ENCODE measurements around the gene DIPK1C. TPM values are rescaled to one million over a fixed set of nuclear protein-coding genes. Genes with fewer than 3 reads are reported as not detected.

DIPK1C gene
- total and polyA plus RNA-seq, 9 donors = 6.1 to 18.1 (median 13.2) TPM

- whole genome bisulfite sequencing (ENCODE audit: insufficient coverage) = 84% methylated on average over 8 of the region's 8 CpGs
- Histone ChIP-seq H3K27ac (ENCODE audit: low read length) (no peak overlapping the region), H3K4me3 (ENCODE audit: low read length) (no peak overlapping the region), H3K27me3 (ENCODE audit: control insufficient read depth, insufficient read depth, low read length) (peaks cover 11% of the 10 kb centered on the region), H3K4me1 (ENCODE audit: control insufficient read depth, insufficient read depth, low read length) (peaks cover 10% of the 10 kb centered on the region), H3K36me3 (ENCODE audit: control insufficient read depth, insufficient read depth, low read length) (no peaks in the 10 kb centered on the region), H3K9me3 (replicated peaks; ENCODE audit: control insufficient read depth, low read depth, low read length) (peaks cover 3% of the 10 kb centered on the region)
- no peak for DNase-seq
These were observed 31.8 kb upstream of the DIPK1C start for GRCh38 chr18:74488864-74489263.

- WGBS (ENCODE audit: insufficient coverage) = 100% methylated on average over 1 of the region's 8 CpGs
- DNase-seq = no peak
- Histone ChIP-seq H3K4me3 (ENCODE audit: low read length) (no peak overlapping the region), H3K27ac (ENCODE audit: low read length) (no peak overlapping the region), H3K4me1 (ENCODE audit: control insufficient read depth, insufficient read depth, low read length) (peaks cover 10% of the 10 kb centered on the region), H3K9me3 (replicated peaks; ENCODE audit: control insufficient read depth, low read depth, low read length) (peaks cover 3% of the 10 kb centered on the region), H3K27me3 (ENCODE audit: control insufficient read depth, insufficient read depth, low read length) (peaks cover 11% of the 10 kb centered on the region), H3K36me3 (ENCODE audit: control insufficient read depth, insufficient read depth, low read length) (no peaks in the 10 kb centered on the region)
These were observed 31.2 kb upstream of the DIPK1C start for GRCh38 chr18:74488354-74488753.

DNA sequence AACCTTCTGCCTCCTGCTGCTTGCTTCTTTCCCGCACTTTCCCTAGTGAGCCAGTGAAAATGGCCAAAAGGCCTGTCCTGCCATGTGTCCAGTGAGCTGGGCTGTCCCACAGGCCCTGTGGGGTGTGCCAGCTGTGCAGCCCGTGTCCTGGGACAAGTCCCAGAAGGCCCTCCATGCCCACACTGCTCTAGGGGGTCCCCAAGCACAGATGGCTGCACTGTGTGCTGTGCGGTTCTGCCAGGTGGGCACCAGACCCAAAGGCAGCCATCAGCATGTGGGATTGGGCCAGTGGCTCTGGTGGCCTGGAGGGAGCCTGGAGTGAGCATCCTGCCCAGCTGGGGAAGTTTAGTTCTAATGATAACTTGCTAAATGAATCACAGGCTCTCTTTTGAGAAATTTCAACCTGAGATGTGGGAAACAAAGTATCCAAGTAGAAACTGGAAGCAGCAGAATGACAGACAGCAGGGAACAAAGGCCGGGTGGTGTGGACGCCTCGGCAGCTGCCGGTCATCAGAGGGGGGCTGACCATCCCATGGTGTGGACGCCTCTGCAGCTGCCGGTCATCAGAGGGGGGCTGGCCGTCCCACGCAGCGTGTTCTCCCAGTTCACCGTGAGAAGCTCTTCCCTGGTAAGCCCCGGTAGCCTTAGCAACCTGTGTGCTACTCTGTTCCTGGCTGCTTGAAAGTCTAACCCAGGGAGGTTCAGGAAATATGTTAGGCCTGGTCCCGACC is 29.2 kb upstream of the DIPK1C start:
- no peak for DNase-seq
- Histone ChIP-seq H3K27ac (ENCODE audit: low read length) (peak overlapping the region; percentile 69), H3K36me3 (ENCODE audit: control insufficient read depth, insufficient read depth, low read length) (no peaks in the 10 kb centered on the region), H3K4me3 (ENCODE audit: low read length) (no peak overlapping the region), H3K9me3 (replicated peaks; ENCODE audit: control insufficient read depth, low read depth, low read length) (no peaks in the 10 kb centered on the region), H3K27me3 (ENCODE audit: control insufficient read depth, insufficient read depth, low read length) (peaks cover 6% of the 10 kb centered on the region), H3K4me1 (ENCODE audit: control insufficient read depth, insufficient read depth, low read length) (peaks cover 10% of the 10 kb centered on the region)
- 39% methylated on average over 12 of the region's 15 CpGs for WGBS (ENCODE audit: insufficient coverage)

- DNase-seq = no peak
- Histone ChIP-seq H3K27me3 (ENCODE audit: control insufficient read depth, insufficient read depth, low read length) (peaks cover 2% of the 10 kb centered on the region), H3K27ac (ENCODE audit: low read length) (no peak overlapping the region), H3K4me1 (ENCODE audit: control insufficient read depth, insufficient read depth, low read length) (peaks cover 10% of the 10 kb centered on the region), H3K9me3 (replicated peaks; ENCODE audit: control insufficient read depth, low read depth, low read length) (no peaks in the 10 kb centered on the region), H3K4me3 (ENCODE audit: low read length) (no peak overlapping the region), H3K36me3 (ENCODE audit: control insufficient read depth, insufficient read depth, low read length) (no peaks in the 10 kb centered on the region)
- 94% methylated on average over 9 of the region's 11 CpGs for WGBS (ENCODE audit: insufficient coverage)
These were observed 25.6 kb upstream of the DIPK1C start for GRCh38 chr18:74482697-74483096.

- Histone ChIP-seq H3K27ac (ENCODE audit: low read length) (no peak overlapping the region), H3K4me1 (ENCODE audit: control insufficient read depth, insufficient read depth, low read length) (peaks cover 2% of the 10 kb centered on the region), H3K27me3 (ENCODE audit: control insufficient read depth, insufficient read depth, low read length) (peaks cover 2% of the 10 kb centered on the region), H3K36me3 (ENCODE audit: control insufficient read depth, insufficient read depth, low read length) (no peaks in the 10 kb centered on the region), H3K4me3 (ENCODE audit: low read length) (no peak overlapping the region), H3K9me3 (replicated peaks; ENCODE audit: control insufficient read depth, low read depth, low read length) (no peaks in the 10 kb centered on the region)
- no peak for DNase-seq
- WGBS (ENCODE audit: insufficient coverage) = 94% methylated on average over 3 of the region's 7 CpGs
These were observed 23.1 kb upstream of the DIPK1C start for GRCh38 chr18:74480149-74480651.

GRCh38 chr18:74479486-74480148 is 22.5 kb upstream of the DIPK1C start:
- Histone ChIP-seq H3K4me1 (ENCODE audit: control insufficient read depth, insufficient read depth, low read length) (peaks cover 1% of the 10 kb centered on the region), H3K4me3 (ENCODE audit: low read length) (no peak overlapping the region), H3K9me3 (replicated peaks; ENCODE audit: control insufficient read depth, low read depth, low read length) (no peaks in the 10 kb centered on the region), H3K27me3 (ENCODE audit: control insufficient read depth, insufficient read depth, low read length) (peaks cover 2% of the 10 kb centered on the region), H3K36me3 (ENCODE audit: control insufficient read depth, insufficient read depth, low read length) (no peaks in the 10 kb centered on the region), H3K27ac (ENCODE audit: low read length) (no peak overlapping the region)
- 89% methylated on average over 9 of the region's 16 CpGs for WGBS (ENCODE audit: insufficient coverage)
- DNase-seq = no peak

- no peak overlapping the region for H3K4me3 ChIP-seq (ENCODE audit: low read length)
- no peaks in the 10 kb centered on the region for H3K36me3 ChIP-seq (ENCODE audit: control insufficient read depth, insufficient read depth, low read length)
- DNase-seq = no peak
- no peak overlapping the region for H3K27ac ChIP-seq (ENCODE audit: low read length)
- peaks cover 7% of the 10 kb centered on the region for H3K27me3 ChIP-seq (ENCODE audit: control insufficient read depth, insufficient read depth, low read length)
- 54% methylated on average over 2 of the region's 6 CpGs for WGBS (ENCODE audit: insufficient coverage)
- H3K4me1 ChIP-seq (ENCODE audit: control insufficient read depth, insufficient read depth, low read length) = no peaks in the 10 kb centered on the region
- no peaks in the 10 kb centered on the region for H3K9me3 ChIP-seq (replicated peaks; ENCODE audit: control insufficient read depth, low read depth, low read length)
These were observed 21.8 kb upstream of the DIPK1C start for GRCh38 chr18:74478880-74479279.

GRCh38 chr18:74478316-74478715 is 21.2 kb upstream of the DIPK1C start:
- Histone ChIP-seq H3K9me3 (replicated peaks; ENCODE audit: control insufficient read depth, low read depth, low read length) (no peaks in the 10 kb centered on the region), H3K4me3 (ENCODE audit: low read length) (no peak overlapping the region), H3K27ac (ENCODE audit: low read length) (no peak overlapping the region), H3K27me3 (ENCODE audit: control insufficient read depth, insufficient read depth, low read length) (peaks cover 7% of the 10 kb centered on the region), H3K4me1 (ENCODE audit: control insufficient read depth, insufficient read depth, low read length) (no peaks in the 10 kb centered on the region), H3K36me3 (ENCODE audit: control insufficient read depth, insufficient read depth, low read length) (no peaks in the 10 kb centered on the region)
- DNase-seq = no peak
- WGBS (ENCODE audit: insufficient coverage) = 100% methylated on average over 1 of the region's 7 CpGs

GRCh38 chr18:74477771-74478170 is 20.7 kb upstream of the DIPK1C start:
- no peaks in the 10 kb centered on the region for H3K36me3 ChIP-seq (ENCODE audit: control insufficient read depth, insufficient read depth, low read length)
- no peak for DNase-seq
- H3K27ac ChIP-seq (ENCODE audit: low read length) = no peak overlapping the region
- WGBS (ENCODE audit: insufficient coverage) = 76% methylated on average over 7 of the region's 8 CpGs
- no peaks in the 10 kb centered on the region for H3K4me1 ChIP-seq (ENCODE audit: control insufficient read depth, insufficient read depth, low read length)
- H3K4me3 ChIP-seq (ENCODE audit: low read length) = no peak overlapping the region
- H3K27me3 ChIP-seq (ENCODE audit: control insufficient read depth, insufficient read depth, low read length) = peaks cover 7% of the 10 kb centered on the region
- no peaks in the 10 kb centered on the region for H3K9me3 ChIP-seq (replicated peaks; ENCODE audit: control insufficient read depth, low read depth, low read length)

DNA sequence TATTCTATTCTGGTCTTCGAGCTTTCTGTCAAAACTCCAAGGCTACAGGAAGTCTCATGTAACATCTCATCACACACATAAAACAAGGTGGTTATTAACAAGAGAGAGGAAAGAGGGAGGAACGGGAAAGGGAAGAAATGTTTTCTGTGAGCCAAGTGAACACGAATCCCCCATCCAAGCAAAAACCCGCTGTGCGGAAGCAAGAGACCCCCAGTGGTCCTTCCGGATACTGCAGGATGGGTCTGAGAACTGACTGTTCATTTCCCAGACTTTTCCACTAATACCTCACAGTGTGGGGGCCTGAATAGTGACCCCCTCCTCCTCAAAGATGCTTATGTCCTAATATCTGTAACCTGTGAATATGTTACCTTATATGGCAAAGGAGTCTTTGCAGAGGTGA is 19.0 kb upstream of the DIPK1C start:
- DNase-seq = peak; percentile 80
- H3K36me3 ChIP-seq (ENCODE audit: control insufficient read depth, insufficient read depth, low read length) = no peaks in the 10 kb centered on the region
- 0% methylated on average over 3 of the region's 6 CpGs for WGBS (ENCODE audit: insufficient coverage)
- no peak overlapping the region for H3K4me3 ChIP-seq (ENCODE audit: low read length)
- no peak overlapping the region for H3K27ac ChIP-seq (ENCODE audit: low read length)
- no peaks in the 10 kb centered on the region for H3K4me1 ChIP-seq (ENCODE audit: control insufficient read depth, insufficient read depth, low read length)
- peaks cover 7% of the 10 kb centered on the region for H3K27me3 ChIP-seq (ENCODE audit: control insufficient read depth, insufficient read depth, low read length)
- H3K9me3 ChIP-seq (replicated peaks; ENCODE audit: control insufficient read depth, low read depth, low read length) = no peaks in the 10 kb centered on the region
